HG03378 (cell line): ENCODE measurements around the gene CLDN16.

ENCODE experiments used
- ATAC-seq: cut with Tn5 transposase; IDR thresholded peaks from one replicate; pipeline ENCODE4 v1.9.1; 2021; ENCODE audit warnings: mild to moderate bottlenecking, moderate library complexity; ENCODE audit not compliant: unreplicated experiment

Gene CLDN16

GRCh38 chr3:190433626-190434025 is 45.7 kb downstream of the CLDN16 start:
- ATAC-seq, result no peak

- no peak for ATAC-seq
Observed at GRCh38 chr3:190435618-190436017, 47.7 kb downstream of the CLDN16 start.

GRCh38 chr3:190436331-190436730 is 48.4 kb downstream of the CLDN16 start:
- no peak for ATAC-seq

- no peak for ATAC-seq
Observed at GRCh38 chr3:190442240-190442639, 54.3 kb downstream of the CLDN16 start.

- no peak for ATAC-seq
Observed at GRCh38 chr3:190443257-190443656, 55.3 kb downstream of the CLDN16 start.

- no peak for ATAC-seq
Observed at GRCh38 chr3:190444006-190444405, 56.0 kb downstream of the CLDN16 start.

- no peak for ATAC-seq
Observed at GRCh38 chr3:190444576-190445145, 56.7 kb downstream of the CLDN16 start.

- no peak for ATAC-seq
Observed at GRCh38 chr3:190446573-190447279, 58.8 kb downstream of the CLDN16 start.

GRCh38 chr3:190448256-190448655 is 60.3 kb downstream of the CLDN16 start:
- no peak for ATAC-seq

- ATAC-seq, result no peak
Observed at GRCh38 chr3:190449801-190450200, 61.8 kb downstream of the CLDN16 start, which contains the start of gene TMEM207. TSS of gene TMEM207 (minus strand) at chr3:190449901. CDS start at chr3:190449809, 92 bp downstream.

GRCh38 chr3:190455828-190456227 is 67.9 kb downstream of the CLDN16 start:
- no peak for ATAC-seq

- no peak for ATAC-seq
Observed at GRCh38 chr3:190456770-190457169, 68.8 kb downstream of the CLDN16 start.

- no peak for ATAC-seq
Observed at GRCh38 chr3:190458040-190458439, 70.1 kb downstream of the CLDN16 start.
